GM19099 (cell line): Measurements from ENCODE around the gene HSPA1L.

Experiments used
- POLR2A ChIP-seq: IDR thresholded peaks from 3 replicates; pipeline ENCODE4 v1.6.1; 2011; ENCODE audit warnings: low read depth; ENCODE audit not compliant: insufficient read length; ENCODE audit errors: extremely low read depth

Gene HSPA1L

DNA sequence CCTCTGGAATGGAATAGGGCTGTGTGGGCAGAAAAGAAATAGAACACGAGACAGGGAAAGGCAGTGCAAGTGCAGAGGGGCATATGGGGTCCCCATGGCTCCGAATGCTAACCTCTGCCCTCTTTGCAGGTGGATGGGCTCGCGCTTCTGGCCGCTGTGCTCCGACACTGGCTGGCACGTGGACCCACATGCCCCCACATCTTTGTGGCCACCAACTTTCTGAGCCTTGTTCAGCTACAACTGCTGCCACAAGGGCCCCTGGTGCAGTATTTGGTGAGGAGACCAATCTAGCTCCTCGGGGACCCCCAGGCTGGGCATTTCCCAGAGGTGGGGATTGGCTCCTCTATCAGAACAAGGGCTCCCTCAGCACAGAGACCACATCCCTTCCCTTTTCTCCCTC lies 53.7 kb downstream of the HSPA1L start:
- TF ChIP-seq POLR2A, result no peak

- TF ChIP-seq POLR2A, result no peak
Observed at GRCh38 chr6:31760790-31761189, 54.3 kb downstream of the HSPA1L start.
